HepG2 (cell line): ENCODE results near the gene FOXS1. TPM values are rescaled to one million over a fixed set of nuclear protein-coding genes. Genes with fewer than 3 reads are reported as not detected.
A peak's percentile ranks its signal among the peaks of the same experiment; 100 is the strongest.

Source experiments
- FOSL1 ChIP-seq: sonication (generic); formaldehyde crosslinking; IDR thresholded peaks from 2 replicates; pipeline ENCODE4 v1.9.0; 2021; ENCODE audit warnings: missing genetic modification reagents, borderline replicate concordance
- JUND ChIP-seq: sonication (generic); formaldehyde crosslinking; IDR thresholded peaks from 2 replicates; pipeline ENCODE4 v1.8.0; 2022; ENCODE audit warnings: mild to moderate bottlenecking, missing genetic modification reagents
- PITX1 ChIP-seq: sonication (generic); formaldehyde crosslinking; IDR thresholded peaks from 2 replicates; pipeline ENCODE4 v1.5.1; 2020; ENCODE audit warnings: mild to moderate bottlenecking, missing genetic modification reagents
- SNAI1 ChIP-seq: sonication (generic); formaldehyde crosslinking; IDR thresholded peaks from 2 replicates; pipeline ENCODE4 v1.5.0; 2020; ENCODE audit warnings: mild to moderate bottlenecking, missing genetic modification reagents, borderline replicate concordance
- TMF1 ChIP-seq: sonication (generic); formaldehyde crosslinking; IDR thresholded peaks from 2 replicates; pipeline ENCODE4 v1.8.1; 2022; ENCODE audit warnings: low read depth, missing genetic modification reagents
- ZFY ChIP-seq: sonication (generic); formaldehyde crosslinking; IDR thresholded peaks from 2 replicates; pipeline ENCODE4 v1.4.0; 2020; ENCODE audit warnings: missing genetic modification reagents
- ZMYM3 ChIP-seq: sonication (generic); formaldehyde crosslinking; IDR thresholded peaks from 2 replicates; pipeline ENCODE4 v1.5.1; 2020; ENCODE audit warnings: mild to moderate bottlenecking, missing genetic modification reagents
- ZNF205 ChIP-seq: IDR thresholded peaks from 2 replicates; pipeline ENCODE4 v1.6.1; 2018; ENCODE audit warnings: missing biosample characterization, missing genetic modification reagents
- ZNF253 ChIP-seq: sonication (generic); formaldehyde crosslinking; IDR thresholded peaks from 2 replicates; pipeline ENCODE4 v1.8.0; 2022; ENCODE audit warnings: mild to moderate bottlenecking, missing genetic modification reagents, borderline replicate concordance
- ZNF337 ChIP-seq: sonication (generic); formaldehyde crosslinking; IDR thresholded peaks from 2 replicates; pipeline ENCODE4 v1.5.1; 2020; ENCODE audit warnings: missing genetic modification reagents, low read depth, mild to moderate bottlenecking, borderline replicate concordance
- ZNF674 ChIP-seq: sonication (generic); formaldehyde crosslinking; IDR thresholded peaks from 2 replicates; pipeline ENCODE4 v1.5.0; 2020; ENCODE audit warnings: low read depth, mild to moderate bottlenecking, missing genetic modification reagents
- ZNF709 ChIP-seq: sonication (generic); formaldehyde crosslinking; IDR thresholded peaks from 2 replicates; pipeline ENCODE4 v1.5.0; 2020; ENCODE audit warnings: mild to moderate bottlenecking, missing genetic modification reagents
- polyA plus RNA-seq, 8 experiments: library from polyadenylated mRNA; depleted of rRNA in 3 of 8; stranded (reverse) in 7 of 8; unstranded in 1 of 8; fragments of >200 nt; fragmentation: Illumina TruSeq in 4 of 8; extraction: Trizol in 4 of 8; gene quantifications; 2 replicates each; pipeline versions ENCODE4 v1.2.1 to v1.2.3, GENCODE V29; 2011 to 2016; ENCODE audit warnings: low read depth in 4 of 8, missing spikeins in 1 of 8, mixed read lengths in 1 of 8; ENCODE audit not compliant: insufficient read depth in 1 of 8
- total RNA-seq, 5 experiments: library from RNA; depleted of rRNA; stranded (reverse); fragments of >200 nt; fragmentation: Illumina TruSeq; extraction: Trizol; gene quantifications; 2 replicates each; pipeline ENCODE4 v1.2.3, GENCODE V29; 2016; ENCODE audit warnings: low read depth in 1 of 5
- TF ChIP-seq, protein P1 (sequence below): IDR thresholded peaks from 2 replicates; pipeline ENCODE4 v1.6.1; 2016; ENCODE audit warnings: mild to moderate bottlenecking
- TF ChIP-seq, protein P2 (sequence below), 2 experiments: sonication (generic) in 1 of 2; formaldehyde crosslinking in 1 of 2; IDR thresholded peaks; 2 replicates each; pipeline versions ENCODE4 v1.5.1 to v1.6.1; 2011 to 2020; ENCODE audit warnings: borderline replicate concordance in 1 of 2, low read depth in 1 of 2, low read length in 1 of 2, mild to moderate bottlenecking in 1 of 2, missing genetic modification reagents in 1 of 2, moderate library complexity in 1 of 2
- TF ChIP-seq, protein P3 (sequence below): sonication (generic); formaldehyde crosslinking; IDR thresholded peaks from 2 replicates; pipeline ENCODE4 v1.4.0; 2020; ENCODE audit warnings: missing genetic modification reagents, mild to moderate bottlenecking, borderline replicate concordance
- TF ChIP-seq, protein P4 (sequence below): sonication (generic); formaldehyde crosslinking; IDR thresholded peaks from 2 replicates; pipeline ENCODE4 v1.9.0; 2021; ENCODE audit warnings: missing genetic modification reagents, borderline replicate concordance

Gene FOXS1
- total and polyA plus RNA-seq, 2 of the 13 experiments (the other 11 are each of a cell fraction or from before 2014, with no cell fraction given), result not detected

DNA sequence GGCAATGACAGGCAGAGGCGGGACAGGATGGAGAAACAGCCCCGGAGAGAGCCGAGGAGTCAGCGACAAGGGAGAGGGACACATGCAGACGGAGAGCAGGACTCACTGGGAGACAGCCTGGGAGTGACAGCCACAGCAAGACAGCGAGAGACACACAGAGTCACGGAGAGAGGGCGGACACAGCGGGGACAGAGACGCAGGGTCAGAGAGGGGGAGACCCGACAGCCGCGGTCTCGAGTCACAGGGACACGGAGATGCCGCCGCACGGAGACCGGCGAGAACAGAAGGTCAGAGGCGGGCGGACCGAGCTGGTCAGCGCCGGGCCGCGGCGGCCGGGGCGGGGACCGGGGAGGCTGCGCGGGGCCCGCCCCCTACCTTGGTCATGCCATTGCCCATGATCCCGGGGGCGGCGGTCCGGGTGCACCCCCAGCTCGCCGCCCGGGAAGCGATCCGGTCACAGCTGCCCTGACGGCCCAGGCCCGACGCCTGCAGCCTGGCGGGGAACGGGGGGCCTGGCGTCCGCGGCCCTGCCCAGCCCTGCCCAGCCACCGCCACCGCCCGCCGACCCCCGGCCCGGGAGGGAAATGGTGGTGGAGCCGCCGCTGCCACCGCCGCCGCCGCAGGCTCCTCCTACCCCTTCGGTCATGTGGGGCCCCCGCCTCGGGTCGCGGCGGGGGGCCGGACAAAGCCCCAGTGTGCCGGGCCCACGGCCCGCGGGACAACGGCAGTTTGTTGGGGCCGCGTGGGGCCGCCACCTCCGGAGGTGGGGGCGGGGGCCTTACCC lies 24.7 kb upstream of the FOXS1 start, which contains the start of the genes DUSP15 and TTLL9 (continued):
- TF ChIP-seq, protein P1, sequence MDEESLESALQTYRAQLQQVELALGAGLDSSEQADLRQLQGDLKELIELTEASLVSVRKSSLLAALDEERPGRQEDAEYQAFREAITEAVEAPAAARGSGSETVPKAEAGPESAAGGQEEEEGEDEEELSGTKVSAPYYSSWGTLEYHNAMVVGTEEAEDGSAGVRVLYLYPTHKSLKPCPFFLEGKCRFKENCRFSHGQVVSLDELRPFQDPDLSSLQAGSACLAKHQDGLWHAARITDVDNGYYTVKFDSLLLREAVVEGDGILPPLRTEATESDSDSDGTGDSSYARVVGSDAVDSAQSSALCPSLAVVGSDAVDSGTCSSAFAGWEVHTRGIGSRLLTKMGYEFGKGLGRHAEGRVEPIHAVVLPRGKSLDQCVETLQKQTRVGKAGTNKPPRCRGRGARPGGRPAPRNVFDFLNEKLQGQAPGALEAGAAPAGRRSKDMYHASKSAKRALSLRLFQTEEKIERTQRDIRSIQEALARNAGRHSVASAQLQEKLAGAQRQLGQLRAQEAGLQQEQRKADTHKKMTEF (CRISPR knock-in tag), result peak; percentile 32; the same call in 1 of the 2 replicates
- TF ChIP-seq TMF1 (CRISPR knock-in tag), result peak; percentile 69; the same call in 1 of the 2 replicates
- peak; percentile 62 for TF ChIP-seq ZFY (CRISPR knock-in tag)
- 0 out of 2 replicates have a peak, but pooled peaks have one; percentile 34 for TF ChIP-seq ZNF709 (CRISPR knock-in tag)
- TF ChIP-seq, protein P2, sequence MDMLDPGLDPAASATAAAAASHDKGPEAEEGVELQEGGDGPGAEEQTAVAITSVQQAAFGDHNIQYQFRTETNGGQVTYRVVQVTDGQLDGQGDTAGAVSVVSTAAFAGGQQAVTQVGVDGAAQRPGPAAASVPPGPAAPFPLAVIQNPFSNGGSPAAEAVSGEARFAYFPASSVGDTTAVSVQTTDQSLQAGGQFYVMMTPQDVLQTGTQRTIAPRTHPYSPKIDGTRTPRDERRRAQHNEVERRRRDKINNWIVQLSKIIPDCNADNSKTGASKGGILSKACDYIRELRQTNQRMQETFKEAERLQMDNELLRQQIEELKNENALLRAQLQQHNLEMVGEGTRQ (IDR thresholded peaks at IDR 0.05; ENCODE audit: low read depth, low read length), result 0 out of 2 replicates have a peak, but pooled peaks have one; percentile 25
- TF ChIP-seq, protein P2 (CRISPR knock-in tag; IDR thresholded peaks at IDR 0.05; ENCODE audit: borderline replicate concordance), result no peak
- TF ChIP-seq FOSL1 (CRISPR knock-in tag), result no peak
- no peak for TF ChIP-seq JUND (CRISPR knock-in tag)
- no peak for TF ChIP-seq ZNF253
- peak; percentile 16; the same call in 1 of the 2 replicates for TF ChIP-seq PITX1 (CRISPR knock-in tag)
- TF ChIP-seq ZNF337, result no peak
- TF ChIP-seq, protein P3, sequence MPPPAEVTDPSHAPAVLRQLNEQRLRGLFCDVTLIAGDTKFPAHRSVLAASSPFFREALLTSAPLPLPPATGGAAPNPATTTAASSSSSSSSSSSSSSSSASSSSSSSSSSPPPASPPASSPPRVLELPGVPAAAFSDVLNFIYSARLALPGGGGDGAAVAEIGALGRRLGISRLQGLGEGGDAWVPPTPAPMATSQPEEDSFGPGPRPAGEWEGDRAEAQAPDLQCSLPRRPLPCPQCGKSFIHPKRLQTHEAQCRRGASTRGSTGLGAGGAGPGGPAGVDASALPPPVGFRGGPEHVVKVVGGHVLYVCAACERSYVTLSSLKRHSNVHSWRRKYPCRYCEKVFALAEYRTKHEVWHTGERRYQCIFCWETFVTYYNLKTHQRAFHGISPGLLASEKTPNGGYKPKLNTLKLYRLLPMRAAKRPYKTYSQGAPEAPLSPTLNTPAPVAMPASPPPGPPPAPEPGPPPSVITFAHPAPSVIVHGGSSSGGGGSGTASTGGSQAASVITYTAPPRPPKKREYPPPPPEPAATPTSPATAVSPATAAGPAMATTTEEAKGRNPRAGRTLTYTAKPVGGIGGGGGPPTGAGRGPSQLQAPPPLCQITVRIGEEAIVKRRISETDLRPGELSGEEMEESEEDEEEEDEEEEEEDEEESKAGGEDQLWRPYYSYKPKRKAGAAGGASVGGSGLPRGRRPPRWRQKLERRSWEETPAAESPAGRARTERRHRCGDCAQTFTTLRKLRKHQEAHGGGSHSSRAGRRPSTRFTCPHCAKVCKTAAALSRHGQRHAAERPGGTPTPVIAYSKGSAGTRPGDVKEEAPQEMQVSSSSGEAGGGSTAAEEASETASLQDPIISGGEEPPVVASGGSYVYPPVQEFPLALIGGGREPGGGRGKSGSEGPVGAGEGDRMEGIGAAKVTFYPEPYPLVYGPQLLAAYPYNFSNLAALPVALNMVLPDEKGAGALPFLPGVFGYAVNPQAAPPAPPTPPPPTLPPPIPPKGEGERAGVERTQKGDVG (CRISPR knock-in tag), result no peak
- TF ChIP-seq, protein P4, sequence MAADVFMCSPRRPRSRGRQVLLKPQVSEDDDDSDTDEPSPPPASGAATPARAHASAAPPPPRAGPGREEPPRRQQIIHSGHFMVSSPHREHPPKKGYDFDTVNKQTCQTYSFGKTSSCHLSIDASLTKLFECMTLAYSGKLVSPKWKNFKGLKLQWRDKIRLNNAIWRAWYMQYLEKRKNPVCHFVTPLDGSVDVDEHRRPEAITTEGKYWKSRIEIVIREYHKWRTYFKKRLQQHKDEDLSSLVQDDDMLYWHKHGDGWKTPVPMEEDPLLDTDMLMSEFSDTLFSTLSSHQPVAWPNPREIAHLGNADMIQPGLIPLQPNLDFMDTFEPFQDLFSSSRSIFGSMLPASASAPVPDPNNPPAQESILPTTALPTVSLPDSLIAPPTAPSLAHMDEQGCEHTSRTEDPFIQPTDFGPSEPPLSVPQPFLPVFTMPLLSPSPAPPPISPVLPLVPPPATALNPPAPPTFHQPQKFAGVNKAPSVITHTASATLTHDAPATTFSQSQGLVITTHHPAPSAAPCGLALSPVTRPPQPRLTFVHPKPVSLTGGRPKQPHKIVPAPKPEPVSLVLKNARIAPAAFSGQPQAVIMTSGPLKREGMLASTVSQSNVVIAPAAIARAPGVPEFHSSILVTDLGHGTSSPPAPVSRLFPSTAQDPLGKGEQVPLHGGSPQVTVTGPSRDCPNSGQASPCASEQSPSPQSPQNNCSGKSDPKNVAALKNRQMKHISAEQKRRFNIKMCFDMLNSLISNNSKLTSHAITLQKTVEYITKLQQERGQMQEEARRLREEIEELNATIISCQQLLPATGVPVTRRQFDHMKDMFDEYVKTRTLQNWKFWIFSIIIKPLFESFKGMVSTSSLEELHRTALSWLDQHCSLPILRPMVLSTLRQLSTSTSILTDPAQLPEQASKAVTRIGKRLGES (CRISPR knock-in tag), result no peak
- TF ChIP-seq SNAI1 (CRISPR knock-in tag), result no peak
- 0 out of 2 replicates have a peak, but pooled peaks have one; percentile 40 for TF ChIP-seq ZMYM3
- 0 out of 2 replicates have a peak, but pooled peaks have one; percentile 36 for TF ChIP-seq ZNF205 (CRISPR knock-in tag)
- TF ChIP-seq ZNF674 (CRISPR knock-in tag), result 0 out of 2 replicates have a peak, but pooled peaks have one; percentile 64
